Kidney epithelial cell (primary cell): ENCODE measurements around the gene G2E3. TPM values are rescaled to one million over a fixed set of nuclear protein-coding genes. Genes with fewer than 3 reads are reported as not detected.
A peak's percentile ranks its signal among the peaks of the same experiment; 100 is the strongest.

ENCODE experiments used
- DNase-seq: peaks from one replicate; pipeline ENCODE4 v3.0.0-alpha.2; 2010; ENCODE audit warnings: low read depth
- H3K27me3 ChIP-seq: 2 replicates; pipeline ENCODE4 v1.6.0; 2011; ENCODE audit warnings: low read length; ENCODE audit not compliant: control insufficient read depth, insufficient read depth
- H3K36me3 ChIP-seq: 2 replicates; pipeline ENCODE4 v1.5.1; 2011; ENCODE audit warnings: low read length; ENCODE audit not compliant: control insufficient read depth, insufficient read depth
- H3K4me3 ChIP-seq: 2 replicates; pipeline ENCODE4 v1.5.1; 2011; ENCODE audit warnings: low read depth, mild to moderate bottlenecking, control low read depth, low read length
- CTCF ChIP-seq: IDR thresholded peaks from 2 replicates; pipeline ENCODE4 v1.5.1; 2011; ENCODE audit warnings: mild to moderate bottlenecking, moderate library complexity, low read length, control low read depth, inconsistent platforms; ENCODE audit not compliant: insufficient read depth, poor library complexity, severe bottlenecking
- total RNA-seq: library from RNA; depleted of rRNA; stranded (reverse); fragments of >200 nt; gene quantifications from 2 replicates; pipeline ENCODE4 v1.2.3, GENCODE V29; 2015

The G2E3 gene
- total RNA-seq, 1 donor from 2014 or later = 8.7 TPM

GRCh38 chr14:30655658-30656057, 96.7 kb downstream of the G2E3 start:
- Histone ChIP-seq H3K27me3 (no peaks in the 10 kb centered on the region), H3K4me3 (no peak overlapping the region), H3K36me3 (no peaks in the 10 kb centered on the region)
- DNase-seq = no peak
- no peak for TF ChIP-seq CTCF

- Histone ChIP-seq H3K27me3 (no peaks in the 10 kb centered on the region), H3K4me3 (no peak overlapping the region), H3K36me3 (no peaks in the 10 kb centered on the region)
- peak; percentile 69 for TF ChIP-seq CTCF
- DNase-seq = no peak
These were observed 97.3 kb downstream of the G2E3 start for GRCh38 chr14:30656190-30656632.

GRCh38 chr14:30657050-30657449, 98.1 kb downstream of the G2E3 start:
- TF ChIP-seq CTCF = no peak
- Histone ChIP-seq H3K27me3 (no peaks in the 10 kb centered on the region), H3K36me3 (no peaks in the 10 kb centered on the region), H3K4me3 (no peak overlapping the region)
- DNase-seq = no peak

GRCh38 chr14:30657606-30658163, 98.7 kb downstream of the G2E3 start:
- DNase-seq = no peak
- TF ChIP-seq CTCF = no peak
- Histone ChIP-seq H3K4me3 (no peak overlapping the region), H3K36me3 (no peaks in the 10 kb centered on the region), H3K27me3 (no peaks in the 10 kb centered on the region)

GRCh38 chr14:30658645-30659044, 99.7 kb downstream of the G2E3 start:
- H3K4me3 ChIP-seq = no peak overlapping the region
- TF ChIP-seq CTCF = no peak
- H3K27me3 ChIP-seq = no peaks in the 10 kb centered on the region
- H3K36me3 ChIP-seq = no peaks in the 10 kb centered on the region
- no peak for DNase-seq

- Histone ChIP-seq H3K4me3 (no peak overlapping the region), H3K36me3 (no peaks in the 10 kb centered on the region), H3K27me3 (no peaks in the 10 kb centered on the region)
- no peak for TF ChIP-seq CTCF
- no peak for DNase-seq
These were observed 110.6 kb downstream of the G2E3 start for GRCh38 chr14:30669594-30669993.
